Right ventricle myocardium inferior (tissue), 1 donor: Measurements from ENCODE around the gene EP400. TPM values are rescaled to one million over a fixed set of nuclear protein-coding genes. Genes with fewer than 3 reads are reported as not detected.
"Not testable (repeated sequence)": the region's sequence is repeated elsewhere in the genome, so short reads cannot be mapped to it uniquely, and the experiment has no call there.

Experiments
- ATAC-seq: fragments of 200-7000 bp; cut with Tn5 transposase; one replicate; pipeline ENCODE4 v1.9.1; 2020; ENCODE audit warnings: mild to moderate bottlenecking, moderate library complexity
- DNase-seq: peaks from one replicate; pipeline ENCODE4 v3.0.0; 2021; ENCODE audit errors: missing footprints
- intact Hi-C: fragments of 100-400 bp; cut with DNase I; formaldehyde crosslinking; loops from one replicate; pipeline ENCODE4 v1.11.0; 2022
- total RNA-seq: library from RNA; stranded (reverse); fragmentation: NEBNext Ultra II Directional; extraction: Animal tissue kit (Norgen Biotek cat#: 25700); gene quantifications from one replicate; pipeline ENCODE4 v1.2.1, GENCODE V29; 2021
- donor health status: DM: no; HTN: yes; CAD: no; lungs with severe emphysema.

EP400 gene
- total RNA-seq, 1 donor from 2014 or later, result 13.9 TPM

GRCh38 chr12:132085291-132085635, 135.5 kb downstream of the EP400 start:
- no peak for ATAC-seq
- intact Hi-C loops, result no loop called here
- no peak for DNase-seq

- ATAC-seq (no peak), DNase-seq (no peak)
- intact Hi-C loops, result no loop called here
Measured at GRCh38 chr12:132089407-132089910, 139.7 kb downstream of the EP400 start.

GRCh38 chr12:132094269-132094891, 144.6 kb downstream of the EP400 start:
- DNase-seq (no peak), ATAC-seq (no peak)
- intact Hi-C loops, result no loop called here

GRCh38 chr12:132095520-132096409, 146.0 kb downstream of the EP400 start:
- ATAC-seq, result no peak
- intact Hi-C loops, result no loop called here
- no peak for DNase-seq

- intact Hi-C loops, result no loop called here
- ATAC-seq (peak; percentile 3), DNase-seq (no peak)
Measured at GRCh38 chr12:132099739-132100138, 150.0 kb downstream of the EP400 start.

GRCh38 chr12:132100306-132101065, 150.7 kb downstream of the EP400 start:
- ATAC-seq, result no peak
- intact Hi-C loops, result no loop called here
- no peak for DNase-seq

- intact Hi-C loops, result no loop called here
- DNase-seq (no peak), ATAC-seq (no peak)
Measured at GRCh38 chr12:132102297-132102696, 152.6 kb downstream of the EP400 start.

- DNase-seq, ATAC-seq, intact Hi-C loops: not testable (repeated sequence)
Measured at GRCh38 chr12:132103072-132103471, 153.3 kb downstream of the EP400 start.

GRCh38 chr12:132103542-132104308, 154.0 kb downstream of the EP400 start:
- DNase-seq (no peak), ATAC-seq (no peak)
- intact Hi-C loops, result no loop called here

GRCh38 chr12:132105467-132105866, 155.7 kb downstream of the EP400 start:
- intact Hi-C loops, result no loop called here
- DNase-seq, result no peak
- no peak for ATAC-seq

- DNase-seq (no peak), ATAC-seq (no peak)
- intact Hi-C loops, result no loop called here
Measured at GRCh38 chr12:132106921-132107320, 157.2 kb downstream of the EP400 start.

- intact Hi-C loops, result no loop called here
- no peak for DNase-seq
- ATAC-seq, result no peak
Measured at GRCh38 chr12:132108211-132108832, 158.6 kb downstream of the EP400 start.

GRCh38 chr12:132109741-132110140, 160.0 kb downstream of the EP400 start:
- ATAC-seq (no peak), DNase-seq (no peak)
- intact Hi-C loops, result no loop called here

GRCh38 chr12:132110677-132111076, 160.9 kb downstream of the EP400 start:
- no peak for ATAC-seq
- DNase-seq, result no peak
- intact Hi-C loops, result no loop called here

GRCh38 chr12:132111654-132112304, 162.0 kb downstream of the EP400 start:
- no peak for DNase-seq
- intact Hi-C loops, result no loop called here
- no peak for ATAC-seq

GRCh38 chr12:132114667-132115066, 164.9 kb downstream of the EP400 start:
- DNase-seq, result no peak

GRCh38 chr12:132115500-132115899, 165.8 kb downstream of the EP400 start:
- intact Hi-C loops, result no loop called here
- DNase-seq (no peak), ATAC-seq (no peak)

More at GRCh38 chr12:132114667-132115066, 164.9 kb downstream of the EP400 start:
- intact Hi-C loops, result no loop called here
- ATAC-seq, result no peak
